Measurements from ENCODE around the gene MYO18B.

The MYO18B gene

DNA sequence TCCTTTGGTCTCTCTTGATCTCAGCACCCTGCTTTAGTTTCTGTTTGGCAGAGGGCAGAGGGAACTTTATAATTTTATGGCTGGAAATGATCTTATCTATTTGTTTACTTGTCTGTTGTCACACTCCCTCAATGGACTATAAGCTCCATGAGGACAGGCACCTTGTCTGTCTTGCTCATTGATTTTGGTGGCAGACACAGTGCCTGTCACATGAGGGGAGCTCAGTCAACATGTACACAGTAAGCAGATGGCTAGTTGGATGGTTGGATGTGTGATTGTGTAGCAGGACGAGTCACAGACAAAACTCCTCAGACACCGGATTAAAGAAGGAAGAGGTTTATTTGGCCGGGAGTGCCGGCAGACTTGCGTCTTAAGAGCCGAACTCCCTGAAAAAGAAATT is 80.4 kb downstream of the MYO18B start:
- no peak overlapping the region for H3K4me3 ChIP-seq (replicated peaks in 1 of 2; ENCODE audit: low read depth in 2 of 2, low read length in 2 of 2)
- DNase-seq (ENCODE audit: low read depth in 2 of 2), result no peak
- TF ChIP-seq, protein P1, sequence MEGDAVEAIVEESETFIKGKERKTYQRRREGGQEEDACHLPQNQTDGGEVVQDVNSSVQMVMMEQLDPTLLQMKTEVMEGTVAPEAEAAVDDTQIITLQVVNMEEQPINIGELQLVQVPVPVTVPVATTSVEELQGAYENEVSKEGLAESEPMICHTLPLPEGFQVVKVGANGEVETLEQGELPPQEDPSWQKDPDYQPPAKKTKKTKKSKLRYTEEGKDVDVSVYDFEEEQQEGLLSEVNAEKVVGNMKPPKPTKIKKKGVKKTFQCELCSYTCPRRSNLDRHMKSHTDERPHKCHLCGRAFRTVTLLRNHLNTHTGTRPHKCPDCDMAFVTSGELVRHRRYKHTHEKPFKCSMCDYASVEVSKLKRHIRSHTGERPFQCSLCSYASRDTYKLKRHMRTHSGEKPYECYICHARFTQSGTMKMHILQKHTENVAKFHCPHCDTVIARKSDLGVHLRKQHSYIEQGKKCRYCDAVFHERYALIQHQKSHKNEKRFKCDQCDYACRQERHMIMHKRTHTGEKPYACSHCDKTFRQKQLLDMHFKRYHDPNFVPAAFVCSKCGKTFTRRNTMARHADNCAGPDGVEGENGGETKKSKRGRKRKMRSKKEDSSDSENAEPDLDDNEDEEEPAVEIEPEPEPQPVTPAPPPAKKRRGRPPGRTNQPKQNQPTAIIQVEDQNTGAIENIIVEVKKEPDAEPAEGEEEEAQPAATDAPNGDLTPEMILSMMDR (IDR thresholded peaks at IDR 0.05; ENCODE audit: low read depth, low read length), result no peak

DNA sequence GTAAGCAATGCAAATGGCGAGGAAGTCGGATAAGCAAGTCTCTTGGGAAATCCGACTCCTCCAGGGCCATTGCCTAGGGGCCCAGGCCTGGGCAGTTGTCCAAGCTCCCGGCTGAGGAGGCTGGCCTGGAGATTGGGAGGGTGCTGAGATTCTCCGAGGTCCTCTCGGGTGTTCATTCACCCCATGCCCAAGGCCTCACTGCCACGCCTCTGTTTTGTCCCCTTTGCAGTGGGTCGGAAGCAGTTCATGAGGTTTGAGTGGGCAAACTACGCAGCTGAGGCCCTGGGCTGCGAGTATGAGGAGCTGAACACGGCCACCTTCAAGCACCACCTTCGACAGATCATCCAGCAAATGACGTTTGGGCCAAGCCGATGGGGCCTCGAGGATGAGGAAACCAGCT is 81.3 kb downstream of the MYO18B start:
- no peak for DNase-seq (ENCODE audit: low read depth in 2 of 2)
- no peak overlapping the region for H3K4me3 ChIP-seq (replicated peaks in 1 of 2; ENCODE audit: low read depth in 2 of 2, low read length in 2 of 2)
- TF ChIP-seq, protein P1 (IDR thresholded peaks at IDR 0.05; ENCODE audit: low read depth, low read length), result no peak

DNA sequence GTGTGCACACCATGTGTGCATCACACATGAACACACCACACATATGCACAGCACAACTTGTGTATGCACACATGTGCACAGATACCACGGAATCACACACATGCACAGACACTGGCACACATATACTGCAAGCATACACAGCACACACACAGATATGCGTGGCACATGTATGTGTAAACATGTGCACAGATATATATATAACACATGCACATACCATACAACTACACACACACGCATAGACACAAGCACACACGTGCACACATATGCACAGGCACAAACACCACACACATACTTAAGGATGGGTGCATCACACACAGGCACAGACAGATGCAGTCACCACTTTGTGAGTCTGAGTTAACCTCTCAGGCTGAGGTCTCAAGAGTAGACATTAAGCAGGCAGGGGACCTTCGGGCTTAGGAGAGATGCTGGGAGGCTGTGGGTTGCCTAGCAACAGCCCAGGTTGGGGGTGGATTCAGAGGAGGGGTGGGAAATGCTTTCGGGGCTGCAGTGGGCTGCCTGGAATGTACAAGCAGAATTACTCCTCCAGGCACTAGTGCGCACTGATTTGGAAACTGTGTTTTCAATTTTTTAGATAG is 82.9 kb downstream of the MYO18B start:
- DNase-seq (ENCODE audit: low read depth in 2 of 2), result no peak
- H3K4me3 ChIP-seq (replicated peaks in 1 of 2; ENCODE audit: low read depth in 2 of 2, low read length in 2 of 2), result no peak overlapping the region

DNA sequence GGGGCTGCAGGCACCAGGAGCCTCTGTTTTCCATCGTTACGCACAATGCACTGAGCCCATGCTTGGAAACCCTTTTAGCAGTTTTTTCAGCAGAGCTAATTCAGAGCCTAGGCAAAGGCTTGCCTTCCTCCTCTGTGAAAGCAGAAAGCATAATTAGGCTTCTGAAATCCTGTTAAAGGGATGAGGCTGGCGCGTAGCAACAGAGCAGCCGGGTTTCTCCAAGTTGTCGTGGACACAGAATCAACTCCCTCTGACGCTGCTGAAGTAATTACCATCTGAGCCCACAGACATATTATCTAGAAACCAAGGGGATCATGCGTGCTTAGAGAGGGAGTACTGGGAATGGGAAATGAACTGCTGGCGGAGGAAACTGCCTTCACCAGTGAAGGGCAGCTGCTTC is 85.4 kb downstream of the MYO18B start:
- no peak overlapping the region for H3K4me3 ChIP-seq (replicated peaks in 1 of 2; ENCODE audit: low read depth in 2 of 2, low read length in 2 of 2)
- DNase-seq (ENCODE audit: low read depth in 2 of 2), result no peak
- TF ChIP-seq, protein P1 (IDR thresholded peaks at IDR 0.05; ENCODE audit: low read depth, low read length), result no peak

More for the DNA sequence above, 82.9 kb downstream of the MYO18B start:
- TF ChIP-seq, protein P1 (IDR thresholded peaks at IDR 0.05; ENCODE audit: low read depth, low read length), result no peak

DNA sequence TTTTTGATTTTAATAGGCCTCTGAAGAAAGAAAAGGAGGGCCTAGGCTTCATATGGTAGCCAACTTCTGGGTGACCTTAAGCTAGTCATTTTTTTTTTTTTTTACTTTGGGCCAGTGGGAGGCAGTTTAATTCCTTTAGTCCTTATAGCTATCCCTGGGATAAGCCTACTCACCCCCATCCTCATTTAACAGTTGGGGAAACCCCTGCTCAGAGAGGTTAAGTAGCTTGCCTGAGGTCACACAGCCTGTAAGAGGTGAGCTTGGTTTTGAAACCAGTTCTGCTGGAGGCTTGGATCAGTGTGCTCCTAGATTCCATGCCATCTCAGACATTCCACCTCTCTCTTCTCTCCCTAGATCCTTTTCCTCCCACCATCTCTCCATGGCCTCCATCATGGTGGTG is 86.4 kb downstream of the MYO18B start:
- no peak for DNase-seq (ENCODE audit: low read depth in 2 of 2)
- TF ChIP-seq, protein P1 (IDR thresholded peaks at IDR 0.05; ENCODE audit: low read depth, low read length), result no peak

DNA sequence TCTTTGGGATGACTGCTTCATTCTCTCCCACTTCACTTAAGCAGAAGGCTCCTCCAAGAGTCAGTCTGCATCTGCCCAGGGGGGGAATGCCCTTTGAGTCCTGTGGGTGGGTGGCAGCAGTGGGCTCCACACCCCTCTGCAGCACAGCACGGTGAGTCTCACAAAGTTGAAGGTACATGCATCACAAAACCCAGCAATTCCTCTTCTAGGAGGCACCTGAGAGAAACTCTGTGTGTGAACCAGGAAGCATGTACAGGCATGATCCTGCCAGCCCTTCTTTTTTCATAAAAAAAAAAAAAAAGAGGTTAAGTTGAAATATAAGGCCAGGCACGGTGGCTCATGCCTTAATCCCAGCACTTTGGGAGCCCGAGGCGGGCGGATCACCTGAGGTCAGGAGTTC is 87.2 kb downstream of the MYO18B start:
- TF ChIP-seq, protein P1 (IDR thresholded peaks at IDR 0.05; ENCODE audit: low read depth, low read length), result no peak
- no peak for DNase-seq (ENCODE audit: low read depth in 2 of 2)
- H3K4me3 ChIP-seq (replicated peaks in 1 of 2; ENCODE audit: low read depth in 2 of 2, low read length in 2 of 2), result no peak overlapping the region

More for the DNA sequence above, 86.4 kb downstream of the MYO18B start:
- no peak overlapping the region for H3K4me3 ChIP-seq (replicated peaks in 1 of 2; ENCODE audit: low read depth in 2 of 2, low read length in 2 of 2)

Measured in cardiac fibroblast (primary cell).